ENCODE data around the gene MGAT5B. TPM values are rescaled to one million over a fixed set of nuclear protein-coding genes. Genes with fewer than 3 reads are reported as not detected.
"Not testable (repeated sequence)": the region's sequence is repeated elsewhere in the genome, so short reads cannot be mapped to it uniquely, and the experiment has no call there.

The MGAT5B gene
- total and polyA plus RNA-seq, 2 experiments from 2014 or later: 1.6 to 10.0 TPM

GRCh38 chr17:76841776-76842405 is 26.3 kb upstream of the MGAT5B start (continued):
- TF ChIP-seq REST (IDR thresholded peaks at IDR 0.05; ENCODE audit: unreplicated experiment) (no peak), ZNF331 (CRISPR knock-in tag; IDR thresholded peaks at IDR 0.05; ENCODE audit: low read depth) (no peak), ETS1 (IDR thresholded peaks at IDR 0.05) (no peak), EZH2phosphoT487 (IDR thresholded peaks at IDR 0.05; ENCODE audit: unreplicated experiment) (no peak), POLR2AphosphoS5 (IDR thresholded peaks at IDR 0.05; ENCODE audit: low read depth) (no peak)

DNA sequence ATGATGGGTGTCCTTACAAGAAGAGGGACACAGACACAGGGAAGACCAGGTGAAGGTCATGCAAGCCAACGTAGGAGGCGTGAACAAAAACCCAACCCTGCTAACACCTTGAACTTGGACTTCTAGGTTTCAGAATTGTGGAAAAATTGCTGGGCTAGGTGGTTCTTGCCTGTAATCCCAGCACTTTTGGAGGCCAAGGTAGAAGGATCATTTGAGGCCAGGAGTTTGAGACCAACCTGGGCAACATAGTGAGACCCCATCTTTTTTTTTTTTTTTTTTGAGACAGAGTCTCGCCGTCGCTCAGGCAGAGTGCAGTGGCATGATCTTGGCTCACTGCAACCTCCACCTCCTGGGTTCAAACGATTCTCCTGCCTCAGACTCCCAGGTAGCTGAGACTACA is 25.1 kb upstream of the MGAT5B start:
- DNase-seq (ENCODE audit: low spot score); H3K4me3 Mint-ChIP-seq; H3K4me2 ChIP-seq; H3K27ac Mint-ChIP-seq; H3K36me3 Mint-ChIP-seq (ENCODE audit: low read depth); H3F3A ChIP-seq (replicated peaks; ENCODE audit: low read depth); H3K79me2 ChIP-seq (replicated peaks; ENCODE audit: insufficient read depth); H3K9me3 Mint-ChIP-seq; H3K27ac ChIP-seq (ENCODE audit: low read depth); H2AFZ ChIP-seq; H3K9me2 ChIP-seq (ENCODE audit: insufficient read depth); ATAC-seq; H3K36me3 ChIP-seq (ENCODE audit: insufficient read depth); H4K20me1 ChIP-seq (replicated peaks; ENCODE audit: insufficient read depth); H3K4me3 ChIP-seq: not testable (repeated sequence)
- Histone ChIP-seq H3K27me3 (ENCODE audit: insufficient read depth) (peaks cover 17% of the 10 kb centered on the region), H3K4me1 (ENCODE audit: insufficient read depth) (peaks cover 31% of the 10 kb centered on the region)
- Mint-ChIP-seq H3K4me1 (peaks cover 52% of the 10 kb centered on the region), H3K27me3 (ENCODE audit: insufficient read depth, low read depth, poor library complexity) (peaks cover 40% of the 10 kb centered on the region)

DNA sequence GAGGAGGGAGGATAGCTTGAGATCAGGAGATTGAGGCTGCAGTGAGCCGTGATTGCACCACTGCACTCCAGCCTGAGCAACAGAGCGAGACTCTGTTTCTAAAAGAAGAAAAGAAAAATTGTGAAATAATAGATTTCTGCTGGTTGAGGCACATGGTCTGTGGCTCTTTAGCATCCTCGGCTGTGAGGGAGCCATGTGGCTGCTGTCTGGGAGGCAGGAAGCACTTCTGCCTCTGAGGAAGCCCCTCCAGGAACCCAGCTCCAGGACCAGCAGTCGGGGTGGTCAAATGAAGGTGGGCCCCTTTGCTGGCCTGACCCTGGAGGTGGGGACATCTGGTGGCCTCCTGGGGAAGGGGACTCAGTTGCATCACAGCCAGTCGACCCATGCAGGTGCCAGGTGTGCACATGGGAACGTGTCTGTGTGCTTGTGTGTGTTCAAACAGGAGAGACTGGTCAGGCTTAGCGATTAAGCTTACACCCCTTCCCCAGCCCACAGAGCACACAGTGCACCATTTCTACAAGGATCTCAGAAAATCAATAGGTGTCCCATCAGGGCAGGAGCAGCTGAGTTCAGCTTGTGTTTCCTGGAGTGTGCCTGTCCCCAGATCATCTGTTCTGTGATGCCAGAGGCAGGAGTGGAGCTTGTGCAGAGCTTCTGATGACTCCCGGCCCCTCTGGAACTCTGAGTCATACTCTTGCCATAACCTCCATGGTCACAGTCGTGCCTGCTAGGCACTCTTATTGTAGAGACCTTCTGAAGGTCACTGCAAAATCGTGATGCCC is 24.3 kb upstream of the MGAT5B start:
- peaks cover 37% of the 10 kb centered on the region for H3K27me3 Mint-ChIP-seq (ENCODE audit: insufficient read depth, low read depth, poor library complexity)
- peaks cover 49% of the 10 kb centered on the region for H3K4me1 Mint-ChIP-seq
- TF ChIP-seq, protein P1, sequence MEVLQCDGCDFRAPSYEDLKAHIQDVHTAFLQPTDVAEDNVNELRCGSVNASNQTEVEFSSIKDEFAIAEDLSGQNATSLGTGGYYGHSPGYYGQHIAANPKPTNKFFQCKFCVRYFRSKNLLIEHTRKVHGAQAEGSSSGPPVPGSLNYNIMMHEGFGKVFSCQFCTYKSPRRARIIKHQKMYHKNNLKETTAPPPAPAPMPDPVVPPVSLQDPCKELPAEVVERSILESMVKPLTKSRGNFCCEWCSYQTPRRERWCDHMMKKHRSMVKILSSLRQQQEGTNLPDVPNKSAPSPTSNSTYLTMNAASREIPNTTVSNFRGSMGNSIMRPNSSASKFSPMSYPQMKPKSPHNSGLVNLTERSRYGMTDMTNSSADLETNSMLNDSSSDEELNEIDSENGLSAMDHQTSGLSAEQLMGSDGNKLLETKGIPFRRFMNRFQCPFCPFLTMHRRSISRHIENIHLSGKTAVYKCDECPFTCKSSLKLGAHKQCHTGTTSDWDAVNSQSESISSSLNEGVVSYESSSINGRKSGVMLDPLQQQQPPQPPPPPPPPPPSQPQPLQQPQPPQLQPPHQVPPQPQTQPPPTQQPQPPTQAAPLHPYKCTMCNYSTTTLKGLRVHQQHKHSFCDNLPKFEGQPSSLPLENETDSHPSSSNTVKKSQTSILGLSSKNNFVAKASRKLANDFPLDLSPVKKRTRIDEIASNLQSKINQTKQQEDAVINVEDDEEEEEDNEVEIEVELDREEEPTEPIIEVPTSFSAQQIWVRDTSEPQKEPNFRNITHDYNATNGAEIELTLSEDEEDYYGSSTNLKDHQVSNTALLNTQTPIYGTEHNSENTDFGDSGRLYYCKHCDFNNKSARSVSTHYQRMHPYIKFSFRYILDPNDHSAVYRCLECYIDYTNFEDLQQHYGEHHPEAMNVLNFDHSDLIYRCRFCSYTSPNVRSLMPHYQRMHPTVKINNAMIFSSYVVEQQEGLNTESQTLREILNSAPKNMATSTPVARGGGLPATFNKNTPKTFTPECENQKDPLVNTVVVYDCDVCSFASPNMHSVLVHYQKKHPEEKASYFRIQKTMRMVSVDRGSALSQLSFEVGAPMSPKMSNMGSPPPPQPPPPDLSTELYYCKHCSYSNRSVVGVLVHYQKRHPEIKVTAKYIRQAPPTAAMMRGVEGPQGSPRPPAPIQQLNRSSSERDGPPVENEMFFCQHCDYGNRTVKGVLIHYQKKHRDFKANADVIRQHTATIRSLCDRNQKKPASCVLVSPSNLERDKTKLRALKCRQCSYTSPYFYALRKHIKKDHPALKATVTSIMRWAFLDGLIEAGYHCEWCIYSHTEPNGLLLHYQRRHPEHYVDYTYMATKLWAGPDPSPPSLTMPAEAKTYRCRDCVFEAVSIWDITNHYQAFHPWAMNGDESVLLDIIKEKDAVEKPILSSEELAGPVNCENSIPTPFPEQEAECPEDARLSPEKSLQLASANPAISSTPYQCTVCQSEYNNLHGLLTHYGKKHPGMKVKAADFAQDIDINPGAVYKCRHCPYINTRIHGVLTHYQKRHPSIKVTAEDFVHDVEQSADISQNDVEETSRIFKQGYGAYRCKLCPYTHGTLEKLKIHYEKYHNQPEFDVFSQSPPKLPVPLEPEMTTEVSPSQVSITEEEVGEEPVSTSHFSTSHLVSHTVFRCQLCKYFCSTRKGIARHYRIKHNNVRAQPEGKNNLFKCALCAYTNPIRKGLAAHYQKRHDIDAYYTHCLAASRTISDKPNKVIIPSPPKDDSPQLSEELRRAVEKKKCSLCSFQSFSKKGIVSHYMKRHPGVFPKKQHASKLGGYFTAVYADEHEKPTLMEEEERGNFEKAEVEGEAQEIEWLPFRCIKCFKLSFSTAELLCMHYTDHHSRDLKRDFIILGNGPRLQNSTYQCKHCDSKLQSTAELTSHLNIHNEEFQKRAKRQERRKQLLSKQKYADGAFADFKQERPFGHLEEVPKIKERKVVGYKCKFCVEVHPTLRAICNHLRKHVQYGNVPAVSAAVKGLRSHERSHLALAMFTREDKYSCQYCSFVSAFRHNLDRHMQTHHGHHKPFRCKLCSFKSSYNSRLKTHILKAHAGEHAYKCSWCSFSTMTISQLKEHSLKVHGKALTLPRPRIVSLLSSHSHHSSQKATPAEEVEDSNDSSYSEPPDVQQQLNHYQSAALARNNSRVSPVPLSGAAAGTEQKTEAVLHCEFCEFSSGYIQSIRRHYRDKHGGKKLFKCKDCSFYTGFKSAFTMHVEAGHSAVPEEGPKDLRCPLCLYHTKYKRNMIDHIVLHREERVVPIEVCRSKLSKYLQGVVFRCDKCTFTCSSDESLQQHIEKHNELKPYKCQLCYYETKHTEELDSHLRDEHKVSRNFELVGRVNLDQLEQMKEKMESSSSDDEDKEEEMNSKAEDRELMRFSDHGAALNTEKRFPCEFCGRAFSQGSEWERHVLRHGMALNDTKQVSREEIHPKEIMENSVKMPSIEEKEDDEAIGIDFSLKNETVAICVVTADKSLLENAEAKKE (CRISPR knock-in tag; IDR thresholded peaks at IDR 0.05): no peak

More for the DNA sequence above, 24.3 kb upstream of the MGAT5B start:
- H3K79me2 ChIP-seq (replicated peaks; ENCODE audit: insufficient read depth): no peaks in the 10 kb centered on the region
- no peaks in the 10 kb centered on the region for H3K9me3 Mint-ChIP-seq
- peaks cover 29% of the 10 kb centered on the region for H3K4me1 ChIP-seq (ENCODE audit: insufficient read depth)
- H3K27ac ChIP-seq (ENCODE audit: low read depth): no peak overlapping the region
- H3K4me2 ChIP-seq: no peak overlapping the region
- H3K27ac Mint-ChIP-seq: no peak overlapping the region
- no peaks in the 10 kb centered on the region; the same call in 1 of the 2 replicates for H3K36me3 ChIP-seq (ENCODE audit: insufficient read depth)
- H3K4me3 Mint-ChIP-seq: no peak overlapping the region
- no peak overlapping the region for H3K4me3 ChIP-seq
- H3K27me3 ChIP-seq (ENCODE audit: insufficient read depth): peaks cover 15% of the 10 kb centered on the region
- no peaks in the 10 kb centered on the region for H3K9me2 ChIP-seq (ENCODE audit: insufficient read depth)
- ATAC-seq (no peak), DNase-seq (ENCODE audit: low spot score) (no peak)
- no peaks in the 10 kb centered on the region; the same call in 2 of the 3 replicates for H3K36me3 Mint-ChIP-seq (ENCODE audit: low read depth)
- H2AFZ ChIP-seq: no peak overlapping the region
- H4K20me1 ChIP-seq (replicated peaks; ENCODE audit: insufficient read depth): no peaks in the 10 kb centered on the region; the same call in 1 of the 2 replicates
- no peaks in the 10 kb centered on the region for H3F3A ChIP-seq (replicated peaks; ENCODE audit: low read depth)
